Astrocyte (in vitro differentiated cells and primary cell): ENCODE data around the gene DNAJC4. TPM values are rescaled to one million over a fixed set of nuclear protein-coding genes. Genes with fewer than 3 reads are reported as not detected.

Source experiments
- DNase-seq: peaks from one replicate; pipeline ENCODE4 v3.0.0-alpha.2; 2010; ENCODE audit warnings: low read depth
- FAIRE-seq: peaks from 2 replicates; lab custom pipeline; 2011; peaks lifted over from hg19 to GRCh38; lab: Jason Lieb, UNC
- H2AFZ ChIP-seq: 2 replicates; pipeline ENCODE4 v1.6.0; 2012; ENCODE audit warnings: low read depth, low read length, inconsistent platforms
- H3K27ac ChIP-seq: 2 replicates; pipeline ENCODE4 v1.5.1; 2011; ENCODE audit warnings: low read depth, low read length, inconsistent platforms
- H3K27me3 ChIP-seq: 2 replicates; pipeline ENCODE4 v1.6.0; 2011; ENCODE audit warnings: low read length, inconsistent platforms; ENCODE audit not compliant: insufficient read depth
- H3K36me3 ChIP-seq: 2 replicates; pipeline ENCODE4 v1.5.1; 2011; ENCODE audit warnings: low read length, inconsistent platforms; ENCODE audit not compliant: insufficient read depth
- H3K4me1 ChIP-seq: 2 replicates; pipeline ENCODE4 v1.5.1; 2011; ENCODE audit warnings: low read length, inconsistent platforms; ENCODE audit not compliant: insufficient read depth
- H3K4me2 ChIP-seq: 2 replicates; pipeline ENCODE4 v1.6.0; 2012; ENCODE audit warnings: low read length, inconsistent platforms
- H3K4me3 ChIP-seq: 2 replicates; pipeline ENCODE4 v1.5.1; 2011; ENCODE audit warnings: low read depth, mild to moderate bottlenecking, low read length, inconsistent platforms; ENCODE audit not compliant: insufficient read depth
- H3K79me2 ChIP-seq: 2 replicates; pipeline ENCODE4 v1.6.0; 2012; ENCODE audit warnings: mild to moderate bottlenecking, low read length, inconsistent platforms; ENCODE audit not compliant: insufficient read depth
- H3K9ac ChIP-seq: 2 replicates; pipeline ENCODE4 v1.6.0; 2012; ENCODE audit warnings: mild to moderate bottlenecking, low read length, inconsistent platforms
- H3K9me3 ChIP-seq: 2 replicates; pipeline ENCODE4 v1.5.1; 2012; ENCODE audit warnings: low read depth, mild to moderate bottlenecking, low read length, inconsistent platforms; ENCODE audit not compliant: insufficient read depth
- H4K20me1 ChIP-seq: 2 replicates; pipeline ENCODE4 v1.6.0; 2012; ENCODE audit warnings: low read length, inconsistent platforms; ENCODE audit not compliant: insufficient read depth
- H3K27ac Mint-ChIP-seq: one replicate; pipeline ENCODE4 v1.8.0; 2021; ENCODE audit warnings: mild to moderate bottlenecking, mixed read lengths; ENCODE audit not compliant: unreplicated experiment
- H3K27me3 Mint-ChIP-seq: one replicate; pipeline ENCODE4 v1.8.0; 2021; ENCODE audit warnings: low read depth, mixed read lengths; ENCODE audit not compliant: unreplicated experiment
- H3K36me3 Mint-ChIP-seq: one replicate; pipeline ENCODE4 v1.8.0; 2021; ENCODE audit warnings: low read depth, mixed read lengths; ENCODE audit not compliant: unreplicated experiment
- H3K4me1 Mint-ChIP-seq: one replicate; pipeline ENCODE4 v1.8.0; 2021; ENCODE audit warnings: low read depth, mixed read lengths; ENCODE audit not compliant: unreplicated experiment
- H3K4me3 Mint-ChIP-seq: one replicate; pipeline ENCODE4 v1.8.0; 2021; ENCODE audit warnings: mild to moderate bottlenecking, moderate library complexity, mixed read lengths; ENCODE audit not compliant: unreplicated experiment
- H3K9me3 Mint-ChIP-seq: one replicate; pipeline ENCODE4 v1.8.0; 2021; ENCODE audit warnings: mild to moderate bottlenecking, mixed read lengths; ENCODE audit not compliant: unreplicated experiment
- CTCF ChIP-seq: IDR thresholded peaks from 2 replicates; pipeline ENCODE4 v1.5.1; 2011; ENCODE audit warnings: low read depth, mild to moderate bottlenecking, inconsistent platforms, low read length, moderate library complexity; ENCODE audit not compliant: insufficient read depth
- EZH2 ChIP-seq: IDR thresholded peaks from 2 replicates; pipeline ENCODE4 v1.6.1; 2012; ENCODE audit warnings: mild to moderate bottlenecking, low read length, inconsistent platforms; ENCODE audit not compliant: insufficient read depth
- total RNA-seq: library from RNA; stranded (reverse); gene quantifications from 2 replicates; pipeline ENCODE4 v1.2.1, GENCODE V29; 2021

DNAJC4 gene
- total RNA-seq, 1 donor from 2014 or later: 23.8 TPM

GRCh38 chr11:64249563-64250414 lies 19.4 kb downstream of the DNAJC4 start:
- Histone ChIP-seq H3K4me3 (no peak overlapping the region), H3K79me2 (peaks cover 45% of the 10 kb centered on the region), H3K27me3 (no peaks in the 10 kb centered on the region), H4K20me1 (peaks cover 35% of the 10 kb centered on the region), H3K4me2 (no peak overlapping the region), H3K27ac (no peak overlapping the region), H3K4me1 (peaks cover 27% of the 10 kb centered on the region), H2AFZ (no peak overlapping the region), H3K36me3 (no peaks in the 10 kb centered on the region), H3K9me3 (no peaks in the 10 kb centered on the region), H3K9ac (no peak overlapping the region)
- H3K9me3 Mint-ChIP-seq: no peaks in the 10 kb centered on the region
- peaks cover 9% of the 10 kb centered on the region for H3K4me1 Mint-ChIP-seq
- FAIRE-seq (no peak), DNase-seq (no peak)
- TF ChIP-seq EZH2 (no peak), CTCF (no peak)
- no peaks in the 10 kb centered on the region for H3K27me3 Mint-ChIP-seq
- peak overlapping the region; percentile 67 for H3K4me3 Mint-ChIP-seq
- H3K27ac Mint-ChIP-seq: no peak overlapping the region
- peaks cover 3% of the 10 kb centered on the region for H3K36me3 Mint-ChIP-seq

- peaks cover 37% of the 10 kb centered on the region for H3K79me2 ChIP-seq
- DNase-seq: no peak
- no peak overlapping the region for H3K27ac ChIP-seq
- peaks cover 22% of the 10 kb centered on the region for H3K4me1 ChIP-seq
- Mint-ChIP-seq H3K4me1 (peaks cover 9% of the 10 kb centered on the region), H3K9me3 (no peaks in the 10 kb centered on the region), H3K36me3 (peaks cover 7% of the 10 kb centered on the region), H3K27me3 (no peaks in the 10 kb centered on the region), H3K27ac (no peak overlapping the region), H3K4me3 (peak overlapping the region; percentile 88)
- H3K4me3 ChIP-seq: peak overlapping the region; percentile 58
- TF ChIP-seq CTCF (no peak), EZH2 (no peak)
- H3K27me3 ChIP-seq: no peaks in the 10 kb centered on the region
- H3K9ac ChIP-seq: peak overlapping the region; percentile 88
- H2AFZ ChIP-seq: peak overlapping the region; percentile 78
- H3K4me2 ChIP-seq: peak overlapping the region; percentile 99
- H3K36me3 ChIP-seq: peaks cover 3% of the 10 kb centered on the region
- peaks cover 28% of the 10 kb centered on the region for H4K20me1 ChIP-seq
- FAIRE-seq: no peak
- no peaks in the 10 kb centered on the region for H3K9me3 ChIP-seq
Measured at GRCh38 chr11:64250415-64251015, 20.2 kb downstream of the DNAJC4 start.
